ENCODE results near the gene NOC4L. TPM values are rescaled to one million over a fixed set of nuclear protein-coding genes. Genes with fewer than 3 reads are reported as not detected.

The NOC4L gene
- total RNA-seq, 1 donor from 2014 or later: 14.6 TPM

DNA sequence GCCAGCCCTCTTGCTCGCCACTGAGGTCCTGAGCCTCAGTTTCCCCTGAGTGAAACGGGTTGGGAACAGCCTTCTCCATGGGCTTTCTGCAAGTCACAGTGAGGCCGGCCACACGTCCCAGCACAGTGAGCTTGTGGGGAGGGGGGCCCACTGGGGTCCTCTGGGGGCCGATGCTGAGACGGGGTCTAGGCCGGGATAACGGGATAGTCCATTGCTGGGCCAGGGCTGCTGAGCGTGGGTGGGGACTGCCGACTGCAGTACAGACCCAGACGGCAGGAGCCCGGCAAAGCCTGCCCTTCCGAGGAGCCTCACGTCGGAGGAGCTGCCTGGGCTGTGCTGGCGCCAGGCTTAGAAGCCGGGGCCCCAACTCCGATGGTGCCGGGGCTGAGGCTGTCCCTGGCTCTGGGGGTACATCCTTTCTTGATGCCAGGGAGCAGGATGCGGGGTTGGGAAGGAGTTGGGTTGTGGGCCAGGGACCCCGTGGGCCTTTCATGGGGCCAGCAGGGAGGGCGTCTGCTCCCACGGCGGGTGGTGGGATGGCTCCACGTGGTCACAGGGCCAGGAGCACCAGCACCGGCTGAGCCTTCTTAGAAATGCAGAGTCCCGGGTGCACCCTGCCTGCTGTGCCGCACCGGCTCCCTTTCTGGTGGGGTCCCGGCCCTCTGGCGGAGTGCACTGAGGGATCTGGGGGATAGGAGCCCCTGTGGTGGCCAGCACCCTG lies 24.2 kb downstream of the NOC4L start:
- no peak for DNase-seq (ENCODE audit: low spot score)

DNA sequence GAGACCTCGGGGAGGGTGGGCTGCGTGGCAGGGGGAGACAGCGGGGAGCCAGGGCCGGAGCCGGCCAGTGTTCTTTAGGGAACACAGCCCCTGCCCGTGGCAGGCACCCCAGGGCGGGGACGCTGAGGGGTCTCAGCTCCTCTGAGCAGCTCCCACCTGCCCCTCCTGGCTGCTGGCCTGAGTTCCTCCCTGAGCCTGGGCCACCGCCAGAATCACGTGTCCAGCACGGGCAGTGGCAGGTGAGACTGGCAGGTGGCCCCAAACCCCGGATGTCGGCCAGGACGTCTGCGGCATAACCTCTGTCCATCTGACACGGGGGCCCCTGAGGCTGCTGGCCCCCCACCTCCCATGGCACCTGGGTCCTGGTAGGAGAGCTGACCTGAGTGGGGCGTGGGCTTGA lies 25.1 kb downstream of the NOC4L start:
- DNase-seq (ENCODE audit: low spot score): no peak

DNA sequence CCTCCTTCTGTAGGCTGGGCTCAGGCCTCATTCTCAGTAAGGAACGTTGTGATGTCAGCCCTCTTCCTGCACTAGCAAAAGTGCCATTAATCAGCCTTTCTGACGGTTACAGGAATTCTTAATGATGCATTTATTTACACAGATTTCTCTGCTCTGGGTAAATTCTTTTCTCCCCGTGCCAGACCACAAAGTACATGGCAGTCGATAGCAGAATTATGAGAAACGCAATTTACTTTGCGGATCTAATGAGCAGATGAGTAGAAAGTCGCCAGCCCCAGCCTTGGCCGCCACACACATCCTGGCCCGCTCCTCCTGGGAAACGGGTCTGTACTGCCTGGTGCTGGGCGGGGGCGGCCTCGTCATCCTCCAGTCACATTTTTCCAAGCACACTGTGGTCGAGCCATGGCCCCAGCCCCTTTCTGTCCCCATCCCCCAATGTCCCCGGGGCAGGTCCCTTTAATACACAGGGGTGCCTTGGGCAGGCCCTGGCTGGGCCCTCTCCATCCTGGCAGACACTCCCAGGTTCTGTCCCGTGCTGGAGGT lies 25.9 kb downstream of the NOC4L start:
- no peak for DNase-seq (ENCODE audit: low spot score)

DNA sequence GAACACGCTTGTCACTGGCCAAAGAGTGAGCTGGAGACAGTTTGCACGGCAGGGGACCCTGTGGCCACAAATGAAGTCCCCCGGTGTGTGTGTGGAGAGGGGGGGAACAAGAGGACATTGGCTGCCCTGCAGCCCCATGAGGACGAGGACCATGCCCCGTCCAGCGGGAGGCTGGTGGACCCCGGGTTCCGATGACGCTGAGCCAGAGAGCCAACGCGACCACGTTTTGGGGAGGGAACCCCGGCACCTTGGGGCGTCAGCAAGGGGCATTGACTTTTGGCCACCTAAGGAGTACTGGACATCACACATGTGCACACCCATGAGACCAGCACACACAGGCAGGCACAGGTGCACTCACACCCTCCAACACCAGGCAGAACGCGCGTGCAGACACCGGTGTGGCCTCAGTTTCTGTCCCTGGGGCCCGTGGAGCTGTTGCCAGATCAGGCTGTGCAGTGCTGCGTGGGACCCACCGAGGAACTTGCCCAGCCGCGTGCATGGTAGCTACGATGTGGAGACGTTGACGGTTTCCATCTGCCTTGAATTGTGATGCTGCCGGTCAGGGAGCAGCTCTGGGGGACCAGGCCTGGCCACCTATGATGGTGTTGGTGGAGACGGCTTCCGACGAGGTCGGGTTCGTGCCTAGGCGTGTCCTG lies 26.5 kb downstream of the NOC4L start:
- DNase-seq (ENCODE audit: low spot score): no peak

DNA sequence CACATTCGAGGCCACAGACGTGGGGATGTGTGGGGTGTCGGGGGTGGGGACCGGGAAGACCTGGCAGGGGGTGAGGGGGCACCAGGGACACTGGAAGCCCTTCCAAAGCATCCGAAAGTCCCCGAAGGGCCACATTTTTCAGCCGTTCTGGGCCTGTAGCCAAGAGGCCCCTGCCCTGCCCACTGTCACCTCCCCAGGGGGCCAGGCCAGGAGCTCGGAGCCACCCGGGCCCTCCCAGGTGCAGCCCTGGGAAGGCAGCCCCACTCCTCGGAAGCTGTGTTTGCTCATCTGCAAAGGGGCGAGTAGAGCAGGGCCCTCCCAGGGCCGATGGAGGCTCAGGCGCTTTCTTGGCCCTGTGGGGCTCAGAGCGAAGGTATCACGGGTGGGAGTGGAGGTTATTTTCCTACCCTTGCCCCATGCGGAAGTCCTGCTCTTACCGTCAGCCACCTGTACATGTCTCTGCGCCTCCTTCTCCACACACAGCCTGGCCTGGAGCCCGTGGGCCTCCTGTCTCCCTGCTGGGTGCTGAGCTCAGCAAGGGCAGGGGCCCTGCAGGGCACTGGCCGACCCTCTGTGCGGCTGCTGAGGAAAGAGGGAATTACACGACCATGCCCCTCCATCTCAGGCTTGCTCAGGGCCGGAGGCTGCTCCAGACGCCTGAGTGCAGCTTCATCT lies 27.2 kb downstream of the NOC4L start:
- DNase-seq (ENCODE audit: low spot score): no peak

DNA sequence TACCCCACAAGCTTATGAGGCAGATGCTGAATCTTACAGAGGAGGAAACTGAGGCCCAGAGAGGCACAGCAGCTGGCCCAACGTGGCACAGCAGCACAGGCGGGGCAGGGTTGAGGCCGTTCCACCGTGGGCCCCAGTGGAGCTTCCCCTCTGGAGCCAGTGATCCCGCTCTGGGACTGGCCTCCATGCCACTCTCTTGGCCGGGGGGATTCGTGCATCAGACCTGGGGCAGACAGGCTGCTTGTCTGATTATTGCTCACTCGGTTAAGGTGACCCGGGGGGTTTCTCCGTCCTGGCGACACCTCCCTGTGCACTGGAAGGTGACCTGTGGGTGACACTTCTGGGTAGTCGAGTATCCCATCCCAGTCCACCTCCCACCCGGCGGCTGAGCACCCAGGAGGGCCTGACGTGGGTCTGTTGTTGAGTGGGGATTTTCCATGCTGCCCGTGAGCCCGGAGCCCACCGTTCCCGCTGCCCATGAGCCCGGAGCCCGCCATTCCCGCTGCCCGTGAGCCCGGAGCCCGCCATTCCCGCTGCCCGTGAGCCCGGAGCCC lies 27.8 kb downstream of the NOC4L start:
- DNase-seq (ENCODE audit: low spot score): no peak

DNA sequence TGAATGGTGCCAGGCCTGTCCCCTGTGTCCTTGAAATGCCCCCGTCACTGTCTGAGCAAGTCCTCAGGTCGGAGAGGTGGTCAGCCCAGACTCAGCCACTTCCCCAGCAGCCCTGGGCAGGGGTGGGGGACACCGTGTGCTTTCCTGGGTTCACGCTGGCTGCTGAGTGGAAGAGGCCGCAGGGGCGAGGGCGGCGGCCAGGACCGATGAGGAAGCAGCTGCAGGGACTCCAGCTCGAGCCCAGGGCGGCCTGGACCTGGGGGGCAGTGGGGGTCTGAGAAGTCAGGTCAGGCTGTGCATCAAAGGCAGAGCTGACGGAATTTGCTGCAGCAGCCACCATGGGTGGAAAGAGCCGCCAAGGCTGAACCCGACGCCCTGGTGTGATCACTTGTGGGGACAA lies 28.4 kb downstream of the NOC4L start:
- DNase-seq (ENCODE audit: low spot score): no peak

DNA sequence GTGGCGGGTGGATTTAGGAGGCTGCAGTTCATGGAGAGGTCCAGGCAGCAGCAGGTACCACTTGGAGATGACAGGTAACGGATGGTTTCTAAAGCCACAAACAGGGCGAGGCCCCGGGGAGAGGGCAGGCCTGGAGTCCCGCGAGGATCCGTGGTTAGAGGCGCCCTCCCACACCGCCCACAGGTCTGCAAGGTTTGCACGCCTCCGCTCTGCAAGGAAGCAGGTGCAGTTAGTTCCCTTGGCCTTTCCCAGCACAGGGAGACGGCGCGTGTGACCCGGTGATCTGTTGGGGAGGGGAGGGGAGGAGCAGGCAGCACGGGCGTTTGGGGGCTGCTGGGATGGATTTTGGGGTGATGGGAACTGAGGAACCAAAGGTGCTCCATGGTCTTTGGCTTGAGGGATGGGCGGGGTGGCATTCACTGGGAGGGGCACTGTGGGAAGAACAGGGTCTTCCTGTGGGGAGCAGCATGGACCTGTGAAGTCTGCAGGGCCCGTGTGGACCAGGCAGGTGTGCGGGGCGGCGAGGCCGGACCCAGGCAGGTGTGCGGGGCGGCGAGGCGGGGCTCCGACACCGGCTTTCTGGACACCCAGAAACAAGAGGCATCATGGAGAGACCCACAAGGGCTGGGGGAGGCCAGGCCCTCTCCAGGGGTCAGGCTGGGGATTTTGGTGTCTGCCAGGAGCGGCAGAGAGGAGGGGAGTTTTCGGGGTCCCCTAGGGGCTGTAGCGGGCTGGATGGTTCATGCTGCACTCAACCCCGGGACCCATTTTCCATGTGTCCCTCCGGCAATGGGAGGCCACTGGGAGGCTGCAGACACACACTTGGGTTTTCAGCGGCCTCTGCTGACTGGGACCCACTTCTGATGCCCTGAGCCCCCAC lies 29.1 kb downstream of the NOC4L start:
- no peak for DNase-seq (ENCODE audit: low spot score)

DNA sequence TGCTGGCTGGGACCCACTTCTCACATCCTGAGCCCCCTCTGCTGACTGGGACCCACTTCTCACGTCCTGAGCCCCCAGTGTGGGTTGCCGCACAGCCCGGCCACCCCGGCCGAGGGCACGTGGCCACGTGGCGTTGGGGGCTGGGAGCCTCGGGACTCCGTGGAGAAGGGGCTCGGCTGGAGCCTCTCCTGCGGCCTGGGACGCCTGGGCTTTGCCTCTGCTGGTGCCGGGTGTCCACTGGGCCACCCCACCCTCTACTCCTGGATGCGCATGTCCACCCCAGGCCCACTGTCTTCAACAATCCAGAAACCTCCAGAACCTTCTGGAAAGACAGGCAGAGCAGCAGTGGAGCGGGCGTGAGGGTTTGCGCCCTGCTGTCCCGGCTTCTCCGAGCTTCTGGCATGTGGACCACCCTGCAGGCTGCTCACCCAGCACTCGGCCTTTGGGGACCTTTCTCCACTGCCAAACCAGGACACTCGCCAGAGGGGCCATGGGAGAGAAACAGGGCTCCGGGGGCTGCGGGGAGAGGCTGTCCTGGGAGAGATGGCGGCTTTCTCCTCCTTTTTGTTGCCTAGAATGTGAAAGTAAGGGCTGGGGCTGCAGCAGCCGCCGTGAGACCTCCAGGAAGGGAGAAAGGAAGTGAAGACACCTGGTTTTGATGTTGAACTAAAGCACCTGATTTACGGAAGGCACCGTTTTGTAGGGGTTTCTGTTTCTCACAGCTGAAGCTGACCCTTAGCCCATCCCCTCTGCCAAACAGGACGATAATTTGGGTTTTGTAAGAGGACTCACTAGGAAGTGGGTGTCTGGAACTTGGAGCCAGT lies 30.0 kb downstream of the NOC4L start:
- no peak for DNase-seq (ENCODE audit: low spot score)

DNA sequence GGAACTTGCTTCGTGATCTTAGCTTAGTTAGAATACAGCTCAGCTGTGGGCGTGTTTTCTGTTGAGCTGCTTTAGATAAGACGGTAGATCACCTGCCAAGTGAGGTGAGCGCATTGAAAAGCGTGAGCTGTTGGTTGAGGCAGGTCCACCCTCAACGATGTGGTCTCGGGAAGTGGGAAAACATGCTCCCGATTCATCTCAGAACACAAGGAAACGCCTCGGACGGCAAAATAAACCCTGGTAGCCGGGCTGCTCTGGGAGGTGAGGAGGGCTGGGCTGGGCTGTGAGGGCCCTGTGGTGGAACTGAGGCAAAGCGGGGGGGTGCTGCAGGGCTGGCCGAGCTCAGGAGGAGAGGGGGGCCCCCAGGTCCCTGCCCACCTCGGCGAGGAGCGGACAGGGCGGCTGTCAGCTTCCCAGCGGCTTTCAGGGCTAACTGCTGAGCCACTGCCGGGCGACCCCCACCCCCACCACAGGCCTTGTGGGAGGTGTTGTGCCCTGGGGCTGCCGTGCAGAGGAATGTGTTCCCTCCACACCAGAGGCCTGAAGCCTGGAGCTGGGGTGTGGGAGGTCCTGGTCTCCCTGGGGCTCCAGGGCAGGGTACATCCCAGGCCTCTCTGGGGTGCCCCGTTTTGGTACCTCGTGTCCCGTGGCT lies 30.7 kb downstream of the NOC4L start:
- no peak for DNase-seq (ENCODE audit: low spot score)

DNA sequence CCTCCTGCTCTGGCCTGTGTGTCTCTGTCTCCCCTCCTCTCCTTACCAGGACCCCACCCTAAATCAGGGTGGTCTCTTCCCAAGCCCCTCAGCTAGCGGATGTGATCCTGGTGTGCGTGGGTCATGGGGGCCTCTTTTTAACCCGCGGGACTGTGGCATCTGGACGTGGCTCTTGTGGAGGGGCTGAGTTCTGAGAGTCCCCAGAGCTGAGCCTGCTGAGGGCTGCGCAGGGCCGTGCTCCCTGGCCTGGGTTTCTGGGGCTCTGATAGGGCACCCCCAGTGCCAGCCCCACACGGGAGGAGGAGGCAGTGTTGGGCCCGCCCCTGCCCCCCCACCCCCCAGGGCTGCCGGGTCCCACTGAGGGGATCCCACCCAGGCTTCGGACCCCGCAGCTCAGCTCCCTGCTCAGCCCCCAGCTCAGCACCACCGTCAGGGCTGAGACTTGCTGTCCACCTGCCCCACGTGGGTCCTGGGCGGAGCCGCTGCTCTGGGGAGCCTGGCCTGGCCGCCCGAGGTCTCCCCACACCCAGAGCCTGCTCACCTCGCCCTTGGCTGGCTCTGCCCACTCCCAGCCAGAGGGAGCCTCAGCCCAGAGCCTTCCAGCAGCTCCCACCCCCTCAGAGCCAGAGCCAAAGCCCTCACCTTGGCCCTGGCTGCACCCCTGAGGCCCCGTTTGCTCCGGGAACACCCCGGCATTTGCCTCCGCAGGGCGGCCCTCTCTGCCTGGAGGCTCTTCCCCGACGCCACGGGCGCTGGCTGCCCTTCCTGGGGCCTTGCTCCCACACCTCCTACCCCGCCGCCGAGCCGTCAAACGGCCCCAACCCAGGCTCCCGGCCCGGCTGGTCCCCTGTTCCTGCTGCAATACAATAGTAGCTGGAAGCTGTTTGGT lies 31.5 kb downstream of the NOC4L start:
- DNase-seq (ENCODE audit: low spot score): no peak

DNA sequence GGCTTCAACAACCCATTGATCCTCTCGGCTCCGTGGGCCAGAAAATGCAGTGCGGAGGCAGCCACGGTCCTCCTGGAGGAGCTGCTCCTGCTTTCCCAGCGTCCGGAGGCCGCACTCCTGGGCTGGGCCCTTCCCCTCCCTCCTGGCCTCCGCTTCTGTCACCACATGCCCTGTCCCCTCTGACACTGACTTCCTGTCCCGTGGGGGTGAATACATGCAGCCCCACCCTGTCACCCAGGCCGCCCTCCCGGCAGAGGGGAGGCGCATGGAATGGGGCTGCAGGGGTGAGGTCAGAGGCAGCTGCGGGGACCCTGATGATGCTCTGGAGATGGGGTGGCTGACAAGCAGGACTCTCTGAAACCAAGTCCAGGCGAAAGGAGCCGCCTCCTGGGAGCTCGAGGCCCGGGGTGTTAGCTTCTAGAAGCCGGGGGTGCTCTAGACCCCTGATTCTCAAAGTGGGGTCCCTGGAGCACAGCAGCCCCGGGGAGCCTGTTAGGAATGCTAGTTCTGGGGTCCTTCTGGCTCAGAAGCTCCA lies 32.2 kb downstream of the NOC4L start:
- no peak for DNase-seq (ENCODE audit: low spot score)

DNA sequence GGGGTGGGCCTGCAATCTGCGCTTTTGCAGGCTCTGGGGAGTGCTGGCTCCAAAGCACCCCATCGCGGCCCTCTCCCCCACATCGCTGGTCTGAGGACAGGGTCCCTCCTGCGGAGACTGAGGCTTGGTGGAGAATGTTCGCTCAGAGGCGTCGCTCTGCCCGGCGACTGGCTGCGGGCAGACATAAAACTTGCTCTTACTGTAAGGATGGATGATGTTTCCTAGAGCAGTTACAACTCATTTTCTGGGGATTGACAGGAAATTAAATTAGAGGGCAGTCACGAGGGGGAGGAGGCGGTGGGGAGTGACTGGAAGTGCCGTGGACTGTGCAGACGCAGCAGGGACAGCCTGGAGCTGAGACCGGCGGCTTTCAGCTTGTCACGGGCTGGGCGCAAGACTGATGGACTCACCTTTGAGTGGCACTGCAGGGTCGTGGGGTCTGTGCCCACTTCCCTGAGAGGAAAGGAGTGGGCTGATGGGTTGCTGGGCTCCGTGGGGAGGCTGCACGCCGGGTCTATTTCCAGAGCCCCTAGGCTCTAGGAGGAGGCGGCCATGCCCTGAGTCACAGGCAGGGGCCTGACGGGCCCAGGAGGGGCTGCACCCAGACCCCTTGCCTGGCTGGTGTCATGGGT lies 32.8 kb downstream of the NOC4L start:
- DNase-seq (ENCODE audit: low spot score): no peak

DNA sequence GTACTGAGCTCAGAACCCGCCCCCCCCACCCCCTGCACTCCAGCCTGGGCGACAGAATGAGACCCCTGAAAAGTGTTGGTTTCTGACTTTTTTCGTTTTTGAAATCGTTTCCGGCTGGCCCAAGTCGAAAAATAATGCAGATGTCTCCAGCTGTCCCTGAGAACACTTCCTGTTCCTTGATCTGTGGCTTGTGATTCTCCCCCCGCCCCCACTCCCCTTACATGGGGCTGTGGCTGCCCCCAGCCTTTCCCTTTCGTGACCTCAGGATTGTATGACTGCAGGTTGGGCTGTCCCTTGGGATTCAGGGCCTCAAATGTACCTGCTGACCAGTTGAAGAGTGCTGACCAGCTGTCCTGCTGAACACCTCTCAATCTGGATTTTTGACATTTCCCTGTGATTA lies 34.1 kb downstream of the NOC4L start:
- DNase-seq (ENCODE audit: low spot score): no peak

DNA sequence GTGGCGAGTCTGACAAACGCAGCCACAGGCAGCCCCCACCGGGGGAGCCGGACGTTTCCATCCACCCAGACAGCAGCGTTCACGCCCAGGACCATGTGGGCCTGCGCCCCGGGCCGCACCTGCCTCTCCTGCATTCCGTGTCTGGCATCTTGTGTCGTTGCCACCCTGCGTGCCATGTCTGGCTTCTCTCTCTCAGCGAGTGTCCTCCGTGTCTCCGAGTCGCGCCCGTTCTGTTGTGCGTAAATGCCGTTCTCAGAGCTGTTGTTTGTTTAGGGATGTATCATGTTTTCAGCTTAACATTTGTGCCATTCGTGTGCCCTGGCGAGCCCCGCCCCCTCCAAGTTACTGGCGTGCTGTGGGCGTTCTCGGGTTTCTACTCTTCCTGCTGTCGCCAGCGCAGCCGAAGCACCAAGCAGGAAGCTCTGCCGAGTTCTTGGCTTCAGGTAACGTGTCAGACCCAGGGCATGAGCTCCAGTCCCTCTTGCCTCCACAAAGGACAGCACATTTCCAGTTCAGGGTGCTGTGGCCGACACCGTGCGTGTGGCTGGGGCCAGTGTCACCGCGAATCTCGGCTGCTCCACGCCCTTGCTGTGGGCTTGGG lies 34.6 kb downstream of the NOC4L start:
- no peak for DNase-seq (ENCODE audit: low spot score)

DNA sequence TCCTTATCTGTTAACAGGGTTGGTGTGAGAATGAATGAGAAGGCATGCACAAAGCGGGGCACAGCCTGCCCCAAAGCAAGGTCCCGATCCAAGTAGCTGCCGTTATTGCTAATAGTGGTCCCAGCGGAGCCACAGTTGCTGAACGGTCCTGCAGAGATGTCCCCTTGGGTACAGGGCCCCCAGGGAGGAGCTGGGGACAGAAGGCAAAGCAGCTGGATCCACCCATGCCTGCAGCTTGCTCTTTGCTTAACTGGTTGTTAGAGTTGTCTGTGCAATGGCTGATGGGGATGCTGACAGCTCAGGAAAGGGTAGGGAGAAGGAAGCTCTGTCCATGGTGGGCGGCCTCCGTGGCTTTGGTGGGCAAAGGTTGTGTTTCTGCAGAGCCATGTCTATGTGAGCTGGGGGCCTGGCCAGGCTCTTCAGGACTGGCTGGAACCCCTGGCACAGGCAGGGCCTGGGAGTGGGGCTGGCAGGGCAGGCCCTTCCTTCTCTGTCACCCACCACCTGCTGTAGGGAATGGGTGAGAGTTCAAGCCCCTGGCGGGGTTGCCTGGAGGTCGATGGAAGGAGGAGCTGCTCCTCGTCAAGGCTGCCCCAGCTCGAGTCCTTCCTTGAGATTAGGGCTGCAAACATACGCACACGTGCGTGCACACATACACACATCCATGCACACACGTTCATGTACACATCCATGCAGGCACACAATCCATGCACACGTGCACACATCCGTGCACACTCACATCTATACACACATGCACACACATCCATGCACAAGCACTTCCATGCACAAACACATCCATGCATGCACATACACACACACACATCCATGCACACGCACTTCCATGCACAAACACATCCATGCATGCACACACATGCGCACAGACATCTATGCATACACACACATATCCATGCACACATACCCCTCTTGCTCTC lies 35.4 kb downstream of the NOC4L start:
- no peak for DNase-seq (ENCODE audit: low spot score)

All from mesenteric fat pad (tissue), 1 donor.